ENCODE data around the gene PEAK1. TPM values are rescaled to one million over a fixed set of nuclear protein-coding genes. Genes with fewer than 3 reads are reported as not detected.

Gene PEAK1
- total RNA-seq, 4 donors from 2014 or later: 68.8 to 79.1 (median 78.7) TPM

GRCh38 chr15:77066971-77067690, 352.8 kb downstream of the PEAK1 start:
- no peak for TF ChIP-seq CTCF (IDR thresholded peaks at IDR 0.05; ENCODE audit: low read depth)

GRCh38 chr15:77064539-77065308, 355.2 kb downstream of the PEAK1 start:
- no peak for TF ChIP-seq CTCF (IDR thresholded peaks at IDR 0.05; ENCODE audit: low read depth)

DNA sequence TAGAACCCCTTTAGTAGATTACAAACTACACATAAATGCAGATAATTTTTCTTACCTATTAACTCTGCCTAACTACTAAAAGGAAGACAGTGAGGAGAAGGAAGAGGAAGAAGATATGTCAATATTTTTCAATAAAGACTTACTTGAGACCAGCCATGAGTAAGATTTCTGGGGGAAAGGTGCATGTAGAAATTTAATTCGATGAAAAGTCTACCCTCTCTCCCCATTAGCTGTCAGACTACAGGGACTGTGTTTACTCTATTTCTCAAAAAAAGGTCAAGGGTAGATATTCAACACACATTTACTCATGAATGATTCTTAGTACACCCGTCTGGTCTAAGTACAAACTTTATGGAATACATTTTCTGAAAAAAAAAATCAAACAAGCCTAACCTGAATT, 355.8 kb downstream of the PEAK1 start:
- no peak for TF ChIP-seq CTCF (IDR thresholded peaks at IDR 0.05; ENCODE audit: low read depth)

- TF ChIP-seq CTCF (IDR thresholded peaks at IDR 0.05; ENCODE audit: low read depth): no peak
These were observed 356.7 kb downstream of the PEAK1 start for GRCh38 chr15:77063249-77063648.

DNA sequence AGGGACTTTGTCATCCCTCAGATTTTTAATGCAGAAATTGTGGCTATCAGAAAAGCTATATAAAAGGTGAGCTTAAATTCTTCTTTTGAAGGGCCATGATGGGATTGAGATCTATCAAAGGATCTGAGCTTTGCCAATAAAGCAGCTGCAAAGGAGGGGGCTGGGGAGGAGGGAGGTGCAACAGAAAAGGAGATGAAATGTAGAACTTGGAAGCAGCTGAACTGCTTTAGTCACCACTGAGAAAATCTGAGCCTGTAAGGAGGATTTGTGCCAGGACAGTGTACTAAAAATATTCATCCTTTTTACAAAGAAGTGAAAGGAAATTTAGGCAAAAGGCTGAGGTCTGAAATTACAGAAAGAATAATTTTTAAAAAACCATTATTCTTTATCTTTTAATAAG, 359.4 kb downstream of the PEAK1 start:
- TF ChIP-seq CTCF (IDR thresholded peaks at IDR 0.05; ENCODE audit: low read depth): no peak

- TF ChIP-seq CTCF (IDR thresholded peaks at IDR 0.05; ENCODE audit: low read depth): no peak
These were observed 360.0 kb downstream of the PEAK1 start for GRCh38 chr15:77059786-77060361.

DNA sequence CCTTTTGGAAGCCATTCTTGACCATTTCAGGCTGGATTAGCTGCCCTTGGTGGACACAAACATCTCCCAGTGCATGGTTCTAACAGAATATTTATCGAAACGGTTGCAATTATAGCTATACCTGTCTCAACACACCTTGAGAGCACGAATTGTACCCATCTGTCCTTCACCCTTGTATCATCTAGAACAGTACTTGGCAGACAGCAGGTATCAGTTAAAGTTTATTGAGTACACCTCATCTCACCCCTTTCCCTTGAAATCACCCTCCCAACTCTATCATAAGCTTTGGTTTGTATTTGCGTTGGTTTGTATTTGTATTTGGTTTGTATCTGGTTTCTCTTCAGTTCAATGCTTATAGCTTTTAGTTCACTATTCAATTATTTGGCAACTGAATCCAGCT, 361.4 kb downstream of the PEAK1 start:
- TF ChIP-seq CTCF (IDR thresholded peaks at IDR 0.05; ENCODE audit: low read depth): no peak
